Measurements from ENCODE around the gene STRN. TPM values are rescaled to one million over a fixed set of nuclear protein-coding genes. Genes with fewer than 3 reads are reported as not detected.

Gene STRN
- total and polyA plus RNA-seq, 10 of the 15 experiments (the other 5 are each of a cell fraction or from before 2014, with no cell fraction given): 1.00 to 19.2 (median 9.1) TPM

DNA sequence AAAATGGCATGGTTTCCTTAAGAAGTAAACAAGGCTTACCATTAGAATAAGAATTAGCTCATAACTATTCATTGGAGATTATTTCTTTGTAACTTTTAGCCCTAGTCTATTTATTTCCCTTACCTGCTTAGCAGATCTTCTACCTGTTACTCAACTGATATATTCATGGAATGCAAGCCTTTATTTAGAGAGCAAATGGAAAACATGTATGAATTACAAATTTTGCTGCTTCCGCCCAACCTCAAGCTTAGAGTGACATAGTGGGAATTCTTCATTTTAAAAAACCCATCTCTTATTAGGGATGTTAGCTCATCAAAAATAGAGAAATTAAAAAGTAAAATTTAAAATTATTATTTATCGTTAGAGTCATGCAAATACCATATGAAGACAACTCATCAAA is 110.9 kb downstream of the STRN start (continued):
- TF ChIP-seq NR2C2 (IDR thresholded peaks at IDR 0.05; ENCODE audit: borderline replicate concordance, control insufficient read depth, insufficient read length, low read depth): no peak
- TF ChIP-seq CBX5 (IDR thresholded peaks at IDR 0.05; ENCODE audit: low read depth): no peak
- no peak for TF ChIP-seq SMAD5 (IDR thresholded peaks at IDR 0.05; ENCODE audit: low read depth)
- TF ChIP-seq SMARCA5 (IDR thresholded peaks at IDR 0.05): no peak
- TF ChIP-seq, protein P1, sequence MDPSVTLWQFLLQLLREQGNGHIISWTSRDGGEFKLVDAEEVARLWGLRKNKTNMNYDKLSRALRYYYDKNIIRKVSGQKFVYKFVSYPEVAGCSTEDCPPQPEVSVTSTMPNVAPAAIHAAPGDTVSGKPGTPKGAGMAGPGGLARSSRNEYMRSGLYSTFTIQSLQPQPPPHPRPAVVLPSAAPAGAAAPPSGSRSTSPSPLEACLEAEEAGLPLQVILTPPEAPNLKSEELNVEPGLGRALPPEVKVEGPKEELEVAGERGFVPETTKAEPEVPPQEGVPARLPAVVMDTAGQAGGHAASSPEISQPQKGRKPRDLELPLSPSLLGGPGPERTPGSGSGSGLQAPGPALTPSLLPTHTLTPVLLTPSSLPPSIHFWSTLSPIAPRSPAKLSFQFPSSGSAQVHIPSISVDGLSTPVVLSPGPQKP (IDR thresholded peaks at IDR 0.05; ENCODE audit: low read depth, low read length): no peak
- TF ChIP-seq IKZF2 (IDR thresholded peaks at IDR 0.05): no peak
- no peak for TF ChIP-seq DPF2 (IDR thresholded peaks at IDR 0.05)

DNA sequence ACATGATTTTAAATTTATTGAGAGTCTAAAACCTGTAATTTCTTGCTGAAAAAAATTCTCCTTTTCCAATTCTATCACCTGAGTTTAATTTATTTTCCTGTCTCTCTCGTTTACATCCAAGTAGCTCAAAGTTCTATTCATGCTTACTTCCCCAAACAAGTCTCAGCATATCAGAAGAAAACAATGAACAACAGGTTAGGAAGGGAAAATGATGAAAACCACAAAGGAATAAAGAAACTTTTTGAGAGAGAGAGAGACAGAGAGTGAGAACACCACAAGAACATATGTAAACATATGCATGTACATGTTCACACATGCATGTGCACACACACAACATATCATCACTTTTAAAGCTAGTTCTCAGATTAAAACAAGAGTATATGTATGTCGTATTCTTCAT is 112.1 kb downstream of the STRN start:
- in situ Hi-C loops (cut with MboI): no loop called here

More for the DNA sequence above, 112.1 kb downstream of the STRN start:
- no peak overlapping the region for H3K27ac ChIP-seq (ENCODE audit: control insufficient read depth, insufficient read depth)
- H3K27me3 ChIP-seq (replicated peaks in 1 of 2; ENCODE audit: control insufficient read depth in 2 of 2, insufficient read depth in 2 of 2, low read length in 1 of 2): no peaks in the 10 kb centered on the region
- no peak overlapping the region for H2AFZ ChIP-seq (ENCODE audit: control insufficient read depth, low read depth, low read length)
- peaks cover 0 to 3% of the 10 kb centered on the region in 2 experiments; a peak in 2 of 4 replicates for H3K36me3 ChIP-seq (ENCODE audit: control insufficient read depth in 2 of 2, insufficient read depth in 2 of 2, low read length in 1 of 2)
- peaks cover 6% of the 10 kb centered on the region; the same call in 1 of the 2 replicates for H3K4me1 ChIP-seq (ENCODE audit: control insufficient read depth, insufficient read depth, low read length)
- DNase-seq (ENCODE audit: low read depth, low spot score) (no peak), FAIRE-seq (no peak), ATAC-seq (no peak)
- RAD21 ChIA-PET (ENCODE audit: unreplicated experiment): no interaction called here
- SMC1A ChIA-PET (ENCODE audit: uncharacterized antibody, unreplicated experiment): interaction anchor here (1.0 to 1.4 kb wide), 5 partner anchors 16 to 128 kb away, joined by 3 to 5 read pairs (median 4); no protein-coding TSS in a partner anchor
- no peak for TF ChIP-seq YY1 (IDR thresholded peaks at IDR 0.05; ENCODE audit: low read depth, low read length)
- no peak for TF ChIP-seq RELA (IDR thresholded peaks at IDR 0.05; ENCODE audit: borderline replicate concordance, partially characterized antibody)
- TF ChIP-seq YBX1 (IDR thresholded peaks at IDR 0.05): no peak
- POLR2A ChIA-PET: no interaction called here
- H4K20me1 ChIP-seq (ENCODE audit: control insufficient read depth, insufficient read depth): no peaks in the 10 kb centered on the region
- CTCF ChIA-PET: interaction anchor here (1.2 to 1.9 kb wide), 4 partner anchors 18 to 84 kb away, joined by 3 to 6 read pairs (median 4); no protein-coding TSS in a partner anchor
- H3K79me2 ChIP-seq (ENCODE audit: control insufficient read depth, insufficient read depth, low read length): no peaks in the 10 kb centered on the region
- intact Hi-C loops (cut with micrococcal nuclease; ENCODE audit: unreplicated experiment): no loop called here
- no peaks in the 10 kb centered on the region for H3K9me3 ChIP-seq (replicated peaks; ENCODE audit: control insufficient read depth, insufficient read depth, low read length)
- BruUV-seq (replicated peaks): no TSS peak
- no peak overlapping the region for H3K9ac ChIP-seq (ENCODE audit: control insufficient read depth, insufficient read depth, low read length)
- WGBS (ENCODE audit: insufficient coverage, insufficient replicate concordance, low lambda C conversion rate, missing lambda C conversion rate): 74% methylated on average over 2 of the region's 2 CpGs
- H3K4me3 ChIP-seq: no peak overlapping the region
- no peak overlapping the region for H3K4me2 ChIP-seq (ENCODE audit: control insufficient read depth, insufficient read depth)

Data from GM12878 (cell line).